DMS53 (cell line): ENCODE data around the gene PPA1.
"Not testable (repeated sequence)": the region's sequence is repeated elsewhere in the genome, so short reads cannot be mapped to it uniquely, and the experiment has no call there.

Source experiments
- DNase-seq: peaks from one replicate; lab custom pipeline; 2025; lab: John Stamatoyannopoulos, UW

PPA1 gene

DNA sequence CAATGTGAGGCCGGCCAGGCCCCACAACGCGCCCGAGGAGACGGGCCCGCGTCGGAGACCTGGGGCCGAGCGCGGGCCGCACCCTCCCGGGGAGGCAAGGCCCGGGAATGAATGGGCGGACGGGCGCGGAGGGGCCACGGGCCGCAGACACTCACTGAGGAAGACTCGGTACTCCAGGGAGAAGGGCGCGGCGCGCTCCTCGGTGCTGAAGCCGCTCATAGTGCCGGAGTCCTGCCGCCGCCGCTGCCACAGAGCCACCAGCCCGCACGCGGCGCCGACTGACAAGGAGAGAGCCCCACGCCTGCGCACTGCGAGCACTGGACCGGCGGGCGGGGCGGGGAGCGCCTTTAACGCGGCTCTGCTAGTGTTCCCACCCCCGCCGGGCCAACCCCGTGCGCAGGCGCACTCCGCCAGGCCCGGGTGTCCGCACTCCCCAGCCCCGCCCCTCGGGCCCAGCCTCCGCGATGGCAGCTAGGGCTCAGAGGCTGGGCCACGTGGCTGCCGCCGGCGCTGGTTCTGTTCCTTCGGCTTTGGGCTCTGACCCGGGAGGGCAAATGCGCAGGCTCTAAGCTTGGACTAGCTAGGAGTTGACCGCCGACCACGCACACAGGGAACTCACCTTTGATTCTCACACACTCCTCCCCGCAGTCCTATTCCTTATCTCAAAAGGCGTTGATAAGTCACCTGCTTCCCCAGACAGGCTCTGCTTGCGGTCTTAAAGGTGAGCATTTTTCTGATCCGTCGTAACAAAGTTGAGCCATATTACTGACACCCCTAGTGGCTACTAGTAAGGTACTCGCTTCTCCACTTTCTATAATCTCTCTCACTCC, at the start of gene PPA1:
Gene PPA1, minus strand, starts transcription at position 321 of the 830 bp plus-strand sequence. Its CDS starts 102 bp downstream, at position 219.
- DNase-seq, result peak; percentile 99

DNA sequence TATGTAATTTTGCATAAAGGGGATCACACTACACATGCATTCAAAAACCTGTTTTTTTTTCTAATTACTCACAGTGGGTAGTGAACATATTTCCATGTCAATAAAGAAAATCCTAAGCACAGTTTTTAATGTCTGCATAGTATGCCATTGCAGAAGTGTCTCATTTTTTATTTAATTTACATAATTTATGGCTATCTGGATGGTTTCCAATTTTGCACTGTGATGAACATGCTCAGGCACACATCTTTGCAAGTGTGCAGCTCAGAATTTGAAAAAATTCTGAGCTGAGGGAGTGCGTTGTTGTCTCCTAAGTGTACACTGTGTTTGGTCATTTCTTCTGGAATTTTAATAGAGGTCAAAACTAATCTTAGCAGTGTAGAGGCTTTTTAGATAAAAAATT, 48.4 kb upstream of the PPA1 start:
- DNase-seq, result no peak

DNA sequence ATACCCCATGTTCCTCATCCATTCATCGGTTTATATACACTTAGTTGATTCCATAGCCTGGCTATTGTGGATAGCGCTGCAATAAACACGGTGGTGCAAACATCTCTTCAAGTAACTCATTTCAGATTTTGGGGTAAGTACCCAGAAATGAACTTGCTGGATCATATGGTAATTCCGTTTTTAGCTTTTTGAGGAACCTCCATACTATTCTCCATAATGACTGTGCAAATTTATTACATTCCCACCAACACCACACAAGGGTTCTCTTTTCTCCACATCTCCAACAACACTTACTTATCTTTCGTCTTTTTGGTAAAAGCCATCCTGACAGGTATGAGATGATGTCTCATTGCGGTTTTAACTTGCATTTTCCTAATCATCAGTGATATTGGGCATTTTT, 46.9 kb upstream of the PPA1 start:
- no peak for DNase-seq

DNA sequence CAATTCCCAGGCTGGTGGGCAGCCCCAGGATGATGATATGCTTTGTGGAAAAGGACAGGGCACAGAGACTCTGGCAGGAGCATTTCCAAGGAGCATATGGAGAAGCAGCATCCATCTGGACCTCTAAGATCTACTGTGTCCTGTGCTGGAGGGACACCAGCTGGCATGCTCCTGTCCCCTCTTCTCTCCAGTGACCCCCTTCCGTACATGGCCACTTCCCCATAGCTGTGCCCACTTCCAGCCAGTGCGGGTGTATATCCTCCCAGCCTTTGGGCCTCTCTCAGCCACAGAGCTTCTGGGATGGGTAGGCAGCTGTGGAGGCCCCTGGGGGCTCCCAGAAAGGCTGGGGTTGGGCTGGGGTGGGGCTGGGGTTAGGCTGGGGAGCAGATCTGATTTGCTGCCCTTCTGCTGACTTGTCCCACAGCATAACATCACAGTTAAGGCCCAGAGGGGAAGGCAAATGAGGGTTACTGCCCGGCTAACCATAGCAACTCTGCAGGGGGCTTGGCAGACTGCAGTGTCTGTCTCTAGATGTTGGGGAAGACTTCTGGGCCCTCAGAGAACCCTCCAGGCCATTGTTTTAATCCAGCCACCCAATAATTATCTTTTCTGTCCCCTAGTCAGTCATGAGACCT, 44.3 kb upstream of the PPA1 start:
- no peak for DNase-seq

DNA sequence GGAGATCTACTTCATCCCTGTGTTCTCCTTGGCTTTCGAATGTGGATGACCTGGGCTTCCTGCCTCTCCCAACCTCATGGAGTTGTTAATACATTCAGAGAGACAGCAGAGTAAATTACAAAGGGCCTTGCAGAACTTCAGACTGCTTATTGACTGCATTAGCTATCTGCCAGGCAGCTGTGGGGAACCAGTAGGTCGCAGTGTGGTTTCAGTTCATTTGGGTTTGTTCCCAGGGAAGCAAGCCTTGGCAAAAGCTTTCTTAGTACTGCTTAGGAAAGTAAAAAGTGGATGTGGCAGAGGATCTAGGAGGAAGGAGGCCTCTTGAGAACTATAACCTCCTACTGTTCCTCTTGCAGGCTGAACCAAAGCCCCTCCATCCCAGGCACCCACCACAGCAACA, 41.4 kb upstream of the PPA1 start:
- DNase-seq, result no peak

DNA sequence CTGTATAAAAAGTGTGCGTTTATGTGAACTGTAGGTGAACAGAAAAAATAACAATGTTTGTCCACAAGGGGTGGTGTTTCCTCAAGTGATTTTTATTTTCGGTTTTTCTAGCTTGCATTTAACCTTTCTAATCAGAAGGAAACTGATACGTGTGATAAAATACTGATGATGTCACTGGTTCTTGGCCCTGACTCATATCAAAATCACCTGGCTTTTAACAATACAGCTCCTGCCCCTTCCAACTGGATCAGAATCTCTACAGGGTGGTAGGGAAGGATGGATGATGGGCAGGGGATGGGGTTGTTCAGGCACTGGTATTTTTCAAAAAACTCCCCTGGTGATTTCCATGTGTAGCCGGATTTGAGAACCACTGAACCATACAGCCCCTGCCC, 39.7 kb upstream of the PPA1 start:
- peak; percentile 79 for DNase-seq

DNA sequence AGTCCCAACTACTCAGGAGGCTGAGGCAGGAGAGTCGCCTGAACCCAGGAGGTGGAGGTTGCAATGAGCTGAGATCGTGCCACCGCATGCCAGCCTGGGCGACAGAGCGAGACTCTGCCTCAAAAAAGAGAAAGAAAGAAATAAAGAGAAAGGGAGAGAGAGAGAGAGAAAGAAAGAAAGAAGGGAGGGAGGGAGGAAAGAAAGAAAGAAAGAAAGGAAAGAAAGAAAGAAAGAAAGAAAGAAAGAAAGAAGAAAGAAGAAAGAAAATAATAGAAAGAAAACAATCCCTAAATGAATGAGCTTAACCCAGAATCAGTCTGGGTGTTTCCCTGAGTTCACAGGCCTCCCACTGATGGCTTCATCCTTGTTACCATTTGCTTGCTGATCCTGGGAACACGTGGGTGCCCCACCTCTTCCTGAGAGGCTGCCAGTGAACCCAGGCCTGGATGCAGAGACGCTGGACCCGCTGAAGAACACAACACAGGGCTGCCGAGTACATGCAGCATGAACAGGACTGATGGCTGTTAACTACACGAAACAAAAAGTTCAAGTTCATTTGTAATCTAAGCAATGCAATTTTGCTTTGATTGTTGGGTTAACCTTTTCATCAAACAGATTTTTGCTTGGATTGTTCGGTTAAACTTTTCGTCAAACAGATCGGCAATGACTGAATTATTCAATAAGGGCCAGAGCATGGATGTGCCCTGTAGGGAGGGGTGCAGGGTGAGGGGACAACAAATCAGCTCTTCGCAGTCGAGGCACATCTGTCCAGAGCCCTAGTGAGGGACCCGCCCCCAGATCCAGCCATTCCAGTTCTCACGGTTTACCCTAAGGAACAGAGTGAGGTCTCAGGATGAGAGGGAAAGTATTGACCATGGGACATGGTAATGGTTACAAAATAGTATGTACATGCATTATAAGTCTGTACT, 39.0 kb upstream of the PPA1 start:
- DNase-seq, result no peak

DNA sequence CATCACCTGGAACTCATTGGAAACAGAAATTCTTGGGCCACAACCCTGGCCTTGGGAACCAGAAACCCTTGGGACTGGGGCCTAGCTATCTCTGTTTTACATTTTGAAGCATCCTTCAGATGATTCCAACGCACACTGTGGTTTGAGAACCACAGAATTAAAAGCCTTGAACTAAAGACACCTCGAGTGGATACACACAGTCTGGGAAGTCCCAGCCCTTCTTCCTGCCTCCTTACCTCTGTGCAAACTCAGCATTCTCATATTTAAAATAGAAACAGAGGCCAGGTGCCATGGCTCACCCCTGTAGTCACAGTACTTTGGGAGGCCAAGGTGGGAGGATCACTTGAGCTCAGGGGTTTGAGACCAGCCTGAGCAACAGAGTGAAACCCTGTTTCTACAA, 37.7 kb upstream of the PPA1 start:
- DNase-seq, result no peak

DNA sequence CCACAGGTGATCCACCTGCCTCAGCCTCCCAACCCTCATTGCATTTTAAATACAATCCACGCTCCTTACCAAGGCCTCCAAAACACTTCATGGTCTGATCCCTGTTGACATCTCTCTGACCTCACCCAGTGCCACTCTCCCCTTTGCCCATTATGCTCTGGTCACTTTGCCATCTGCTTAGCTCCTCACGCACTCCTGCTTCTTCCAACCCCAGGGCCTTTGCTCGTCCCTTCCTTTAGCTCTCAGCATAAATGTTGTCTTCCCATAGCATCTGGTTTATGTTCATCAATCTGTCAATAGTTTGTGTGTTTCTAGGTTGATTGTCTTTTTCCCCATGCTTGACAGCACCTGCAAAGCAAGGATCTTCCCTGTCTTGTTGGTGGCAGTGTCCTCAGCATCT, 36.5 kb upstream of the PPA1 start:
- no peak for DNase-seq

DNA sequence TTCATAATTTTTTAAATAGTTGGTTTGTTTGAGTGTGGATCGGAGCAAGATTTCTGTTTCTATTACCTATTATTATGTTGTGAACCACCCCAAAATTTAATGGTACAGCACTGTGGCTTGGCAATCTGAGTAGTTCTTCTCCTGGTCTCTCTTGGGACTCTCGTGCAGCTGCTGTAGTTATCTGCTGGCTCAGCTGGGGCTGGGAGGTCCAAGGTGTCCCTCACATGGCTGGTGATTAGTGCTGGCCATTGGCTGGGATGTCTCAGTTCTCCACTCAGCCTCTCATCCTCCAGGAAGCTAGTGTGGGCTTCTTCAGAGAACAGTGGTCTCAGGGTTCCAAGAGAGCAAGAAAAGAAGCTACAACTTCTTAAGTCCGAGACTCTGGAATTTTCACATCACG, 35.1 kb upstream of the PPA1 start:
- DNase-seq, result no peak

DNA sequence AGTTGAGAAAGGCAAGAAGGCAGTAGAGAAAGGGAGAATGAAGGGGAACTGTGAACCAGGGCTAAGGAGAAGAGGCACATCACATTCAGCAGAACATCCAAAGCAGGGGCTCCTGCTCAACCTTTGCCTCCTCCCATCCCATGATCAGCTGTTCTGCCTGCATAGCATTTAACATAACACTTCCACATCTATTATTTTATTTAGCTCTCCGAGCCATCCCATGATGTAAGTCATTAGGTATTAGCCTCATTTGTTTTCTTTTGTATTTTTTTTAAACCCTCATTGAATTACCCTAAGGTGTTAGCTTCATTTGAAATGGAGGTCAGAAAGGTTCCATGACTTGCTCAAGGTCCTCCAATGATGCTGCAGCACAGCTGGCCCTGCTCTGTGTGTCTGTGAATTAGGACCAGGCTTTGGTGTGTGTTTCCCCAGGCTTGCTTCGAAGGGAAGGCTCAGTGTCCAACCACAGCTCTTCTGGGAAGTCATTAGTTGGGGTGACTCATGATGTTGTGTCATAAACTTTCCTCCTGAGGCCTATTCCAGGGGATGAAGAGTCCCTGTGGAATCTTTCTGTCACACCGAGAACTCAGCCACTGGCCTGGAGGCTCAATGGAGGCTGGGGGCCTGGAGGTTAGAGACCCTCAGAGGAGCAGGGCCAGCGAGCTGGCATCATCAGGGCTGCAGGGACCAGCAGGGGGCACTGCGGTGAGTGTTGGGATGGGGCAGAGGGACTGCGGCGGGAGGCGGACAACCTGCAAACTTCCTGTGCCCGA, 34.1 kb upstream of the PPA1 start:
- DNase-seq, result peak; percentile 13

DNA sequence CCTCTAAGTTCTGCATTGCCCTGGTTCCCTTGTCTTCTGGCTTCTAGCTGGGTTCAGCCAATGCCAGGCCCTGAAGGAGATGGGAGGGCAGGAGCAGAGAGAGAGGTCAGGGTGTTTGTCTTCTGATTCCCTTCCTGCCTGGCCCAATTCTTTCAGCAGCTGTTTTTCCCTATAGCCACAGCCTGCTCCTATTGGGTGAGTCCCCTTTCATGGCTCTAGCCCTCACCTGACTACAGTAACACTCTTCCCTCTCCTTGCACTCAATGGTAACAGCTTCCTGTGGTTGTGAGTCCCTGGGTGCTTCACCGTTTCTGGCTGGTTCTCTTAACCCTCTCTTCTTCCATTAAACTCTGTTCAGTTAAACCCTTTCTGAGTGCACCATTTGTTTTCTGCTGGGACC, 33.5 kb upstream of the PPA1 start:
- no peak for DNase-seq

DNA sequence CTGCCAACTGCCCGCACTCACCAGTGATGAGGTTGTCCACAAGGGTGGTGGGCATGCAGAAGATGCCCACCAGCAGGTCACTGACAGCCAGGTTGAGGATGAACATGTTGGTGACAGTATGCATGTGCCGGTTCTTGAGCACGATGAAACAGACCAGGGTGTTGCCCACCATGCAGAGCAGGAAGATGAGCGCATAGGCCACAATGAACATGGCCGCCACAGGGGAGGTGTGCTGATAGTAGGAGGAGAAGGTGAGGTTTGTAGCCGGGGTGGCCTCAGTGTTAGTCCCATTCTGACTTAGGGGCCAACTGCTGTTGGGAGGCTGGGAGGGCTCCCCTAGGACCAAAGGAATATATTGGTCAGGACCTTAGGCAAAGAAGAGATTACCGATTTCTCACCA, 32.8 kb upstream of the PPA1 start:
- no peak for DNase-seq

DNA sequence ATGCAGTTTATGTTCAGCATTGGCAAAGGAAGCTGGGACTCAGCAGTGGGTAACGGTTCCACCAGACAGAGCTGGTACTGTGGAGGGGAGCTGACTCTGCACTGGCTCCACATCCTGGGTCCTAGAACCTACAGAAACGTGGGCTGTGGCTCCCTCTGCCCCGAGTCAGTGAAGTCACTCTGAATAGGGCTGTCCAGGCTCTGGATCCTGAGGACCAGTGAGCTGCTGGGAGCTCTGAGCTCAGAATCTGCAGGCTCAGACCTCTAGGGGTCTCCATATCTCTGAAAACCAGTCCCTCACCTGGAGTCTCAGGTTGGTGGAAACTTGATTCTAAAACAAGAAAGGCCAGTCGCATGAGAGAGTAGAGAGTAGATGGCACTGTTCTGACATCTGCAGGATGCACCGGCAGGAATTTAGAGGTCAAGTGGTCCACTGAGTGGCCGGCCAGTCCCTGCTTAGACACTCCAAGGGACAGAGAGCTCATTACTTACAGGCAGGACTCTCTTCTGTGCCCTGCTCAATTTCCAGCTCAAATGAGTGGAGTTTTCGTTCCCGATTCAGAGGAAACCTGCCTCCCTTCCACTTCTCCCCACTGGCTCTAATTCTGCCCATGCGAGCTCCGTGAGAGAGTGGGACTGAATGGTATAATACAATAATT, 31.9 kb upstream of the PPA1 start:
- peak; percentile 84 for DNase-seq

DNA sequence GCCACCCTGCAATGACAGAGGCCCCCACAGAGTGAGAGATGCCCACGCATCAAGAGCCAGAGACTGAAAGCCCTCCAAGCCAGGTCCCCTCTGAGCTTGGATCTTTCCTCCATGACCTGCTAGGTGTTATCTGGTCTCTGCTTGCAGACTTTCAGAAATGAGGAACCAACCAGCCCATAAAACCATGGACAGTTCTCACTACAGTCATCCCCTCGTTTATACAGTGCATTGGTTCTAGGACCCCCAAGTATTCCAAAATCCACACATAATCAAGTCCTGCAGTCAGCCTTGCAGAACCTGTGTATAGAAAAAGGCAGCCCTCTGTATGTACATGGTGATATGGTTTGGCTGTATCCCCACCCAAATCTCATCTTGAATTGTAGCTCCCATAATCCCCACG, 27.5 kb upstream of the PPA1 start:
- no peak for DNase-seq

DNA sequence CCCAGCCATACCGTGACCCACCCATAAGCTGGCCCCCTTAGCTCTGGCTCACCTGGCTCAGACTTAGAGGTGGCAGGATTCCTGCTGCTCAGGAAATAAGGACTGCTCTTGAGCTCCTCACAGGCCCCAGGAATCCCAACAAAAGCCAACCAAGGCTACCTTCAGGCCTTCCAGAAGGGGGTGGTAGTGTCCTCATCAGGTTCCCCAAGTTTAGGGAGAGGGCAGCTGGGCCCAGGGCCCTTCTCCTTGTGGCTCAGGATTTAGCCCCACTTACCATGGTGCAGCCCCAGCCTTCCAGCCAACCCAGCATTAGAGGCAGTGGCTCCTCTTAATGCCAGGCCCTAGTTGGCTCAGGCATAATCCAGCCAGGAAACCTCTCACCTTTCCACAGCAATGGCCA, 27.0 kb upstream of the PPA1 start:
- no peak for DNase-seq

DNA sequence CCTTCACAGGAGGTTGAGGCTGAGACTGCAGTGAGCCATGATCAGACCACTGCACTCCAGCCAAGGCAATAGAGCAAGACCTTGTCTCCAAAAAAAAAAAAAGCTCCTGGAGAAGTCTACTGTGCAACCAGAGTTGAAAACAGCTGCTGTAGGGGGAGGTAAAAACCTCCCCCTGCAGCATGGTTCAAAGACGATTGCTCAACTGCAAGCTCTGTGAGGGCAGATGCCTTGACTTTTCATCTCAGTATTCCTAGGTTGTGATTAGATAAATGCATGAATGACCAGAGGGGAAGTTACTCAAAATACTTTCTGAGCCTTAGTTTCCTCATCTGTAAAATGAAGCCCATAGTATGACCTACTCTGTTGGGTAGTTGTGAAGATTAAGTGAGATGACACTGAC, 25.0 kb upstream of the PPA1 start:
- DNase-seq, result no peak

DNA sequence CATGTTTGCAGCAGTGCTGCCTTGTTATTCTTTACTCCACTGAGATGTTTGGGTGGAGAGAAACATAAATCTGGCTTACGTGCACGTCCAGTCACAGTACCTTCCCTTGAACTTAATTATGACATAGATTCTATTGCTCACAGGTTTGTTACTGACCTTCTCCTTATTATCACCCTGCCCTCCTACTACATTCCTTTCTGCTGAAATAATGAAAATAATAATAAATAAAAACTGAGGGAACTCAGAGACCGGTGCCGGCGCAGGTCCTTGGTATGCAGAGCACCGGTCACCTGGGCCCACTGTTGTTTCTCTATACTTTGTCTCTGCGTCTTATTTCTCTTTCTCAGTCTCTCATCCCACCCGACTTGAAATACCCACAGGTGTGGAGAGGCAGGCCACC, 24.6 kb upstream of the PPA1 start:
- DNase-seq, result not testable (repeated sequence)

DNA sequence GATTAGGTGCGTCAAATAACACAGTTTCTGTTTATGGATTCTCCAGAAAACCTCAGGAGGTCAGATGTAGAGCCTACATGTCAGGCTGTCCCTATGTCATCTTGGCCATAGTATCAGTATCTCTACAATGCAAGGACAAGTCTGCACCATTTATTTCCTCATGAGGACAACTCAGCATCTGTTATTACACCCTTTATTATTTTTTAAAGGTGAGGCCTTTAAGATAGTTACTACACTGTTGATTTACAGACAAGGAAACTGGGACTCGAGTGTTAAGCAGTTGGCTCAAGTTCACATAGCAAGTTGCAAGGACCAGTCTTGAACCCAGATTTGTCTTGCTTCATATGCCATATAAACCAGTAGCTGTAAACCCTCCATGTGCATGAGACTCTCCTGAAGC, 23.2 kb upstream of the PPA1 start:
- no peak for DNase-seq

DNA sequence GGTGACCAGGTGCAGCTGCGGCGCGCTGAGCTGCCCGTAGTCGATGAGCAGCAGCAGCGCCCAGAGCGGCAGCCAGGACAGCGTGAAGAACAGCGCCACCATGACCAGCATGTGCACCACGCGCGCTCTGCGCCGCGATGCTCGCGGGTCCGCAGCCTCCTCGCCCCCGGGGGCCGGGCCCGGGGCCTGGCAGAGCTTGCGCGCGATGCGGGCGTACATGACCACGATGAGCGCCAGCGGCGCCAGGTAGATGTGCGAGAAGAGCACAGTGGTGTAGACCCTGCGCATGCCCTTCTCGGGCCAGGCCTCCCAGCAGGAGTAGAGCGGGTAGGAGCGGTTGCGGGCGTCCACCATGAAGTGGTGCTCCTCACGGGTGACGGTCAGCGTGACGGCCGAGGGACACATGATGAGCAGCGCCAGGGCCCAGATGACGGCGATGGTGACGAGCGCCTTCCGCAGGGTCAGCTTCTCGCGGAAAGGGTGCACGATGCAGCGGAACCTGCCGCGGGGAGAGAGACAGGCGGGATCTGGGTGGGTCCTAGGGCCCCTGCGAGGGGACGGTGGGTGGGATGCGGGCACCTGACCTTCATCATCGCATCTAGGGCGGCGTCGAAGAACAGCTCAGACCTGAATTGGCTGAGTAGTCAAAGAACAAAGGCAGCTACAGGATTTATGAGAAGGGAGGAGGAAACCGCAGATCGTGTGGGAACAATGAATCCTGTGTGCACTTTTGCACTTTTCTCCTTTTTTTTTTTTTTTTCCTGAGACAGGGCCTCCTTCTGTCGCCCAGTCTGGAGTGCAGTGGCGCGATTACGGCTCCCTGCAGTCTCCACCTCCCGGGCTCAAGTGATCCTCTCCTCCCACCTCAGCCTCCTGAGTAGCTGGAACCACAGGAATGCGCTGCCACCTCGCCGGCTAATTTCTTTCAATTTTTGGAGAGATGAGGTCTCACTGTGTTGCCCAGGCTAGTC, 22.4 kb upstream of the PPA1 start:
- DNase-seq, result no peak
